PFSK-1 (cell line): Measurements from ENCODE around the gene LDB3.

Experiments used
- FOXP2 ChIP-seq: optimal IDR thresholded peaks from 2 replicates; pipeline ENCODE3; 2011; ENCODE audit warnings: borderline replicate concordance, control low read depth, inconsistent platforms; ENCODE audit not compliant: insufficient read depth; ENCODE audit errors: extremely low read length, extremely low read depth
- POLR2AphosphoS5 ChIP-seq: IDR thresholded peaks from 2 replicates; pipeline ENCODE4 v1.6.1; 2012; ENCODE audit warnings: low read depth, mild to moderate bottlenecking, control low read depth, low read length, moderate library complexity
- SIN3A ChIP-seq: IDR thresholded peaks from 2 replicates; pipeline ENCODE4 v1.6.1; 2012; ENCODE audit warnings: mild to moderate bottlenecking, low read length, moderate library complexity, borderline replicate concordance; ENCODE audit not compliant: insufficient read depth
- TAF1 ChIP-seq: IDR thresholded peaks from 2 replicates; pipeline ENCODE4 v1.6.1; 2012; ENCODE audit warnings: low read length, control low read depth, borderline replicate concordance; ENCODE audit not compliant: insufficient read depth
- TF ChIP-seq, protein P1 (sequence below), 2 experiments: IDR thresholded peaks; 2 replicates each; pipeline versions ENCODE4 v1.6.1 to v1.8.0; 2011 to 2012; ENCODE audit warnings: low read depth in 2 of 2, low read length in 2 of 2, control low read depth in 1 of 2, inconsistent platforms in 1 of 2, mild to moderate bottlenecking in 1 of 2, moderate library complexity in 1 of 2; ENCODE audit not compliant: insufficient read depth in 1 of 2

LDB3 gene

DNA sequence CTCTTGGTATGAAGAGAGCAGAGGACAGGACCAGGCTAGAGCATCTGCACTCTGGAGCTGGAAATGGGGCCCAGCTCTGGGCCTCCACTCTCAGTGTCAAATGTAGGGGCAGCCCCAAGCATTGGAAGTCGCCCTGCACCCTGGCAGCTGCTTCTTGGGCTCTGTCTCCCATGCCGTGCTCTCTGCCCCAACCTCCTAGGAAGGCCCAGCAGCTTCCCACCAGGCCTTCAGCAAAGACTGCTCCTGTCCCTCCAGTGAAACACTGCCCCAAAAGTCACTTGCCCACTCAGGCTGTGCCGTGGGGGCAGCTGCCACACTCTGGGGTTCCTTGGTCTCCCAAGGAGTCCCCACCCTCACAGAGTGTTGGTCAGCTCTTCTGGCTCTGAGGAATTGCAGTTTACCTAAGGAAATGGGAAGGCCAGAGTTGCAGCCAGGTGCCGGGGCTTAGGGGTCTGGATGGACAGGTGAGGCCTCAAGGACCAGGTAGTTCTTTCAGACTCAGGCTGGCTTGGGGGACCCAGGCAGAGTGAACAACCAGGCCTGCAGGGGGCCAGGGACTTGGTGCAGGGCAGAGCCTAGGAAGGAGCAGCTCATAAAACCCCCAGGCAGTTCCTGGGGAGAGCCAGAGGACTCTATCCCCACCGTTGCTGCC lies 23.4 kb upstream of the LDB3 start:
- TF ChIP-seq FOXP2 (no peak), POLR2AphosphoS5 (no peak), SIN3A (no peak), TAF1 (no peak)
- TF ChIP-seq, protein P1, sequence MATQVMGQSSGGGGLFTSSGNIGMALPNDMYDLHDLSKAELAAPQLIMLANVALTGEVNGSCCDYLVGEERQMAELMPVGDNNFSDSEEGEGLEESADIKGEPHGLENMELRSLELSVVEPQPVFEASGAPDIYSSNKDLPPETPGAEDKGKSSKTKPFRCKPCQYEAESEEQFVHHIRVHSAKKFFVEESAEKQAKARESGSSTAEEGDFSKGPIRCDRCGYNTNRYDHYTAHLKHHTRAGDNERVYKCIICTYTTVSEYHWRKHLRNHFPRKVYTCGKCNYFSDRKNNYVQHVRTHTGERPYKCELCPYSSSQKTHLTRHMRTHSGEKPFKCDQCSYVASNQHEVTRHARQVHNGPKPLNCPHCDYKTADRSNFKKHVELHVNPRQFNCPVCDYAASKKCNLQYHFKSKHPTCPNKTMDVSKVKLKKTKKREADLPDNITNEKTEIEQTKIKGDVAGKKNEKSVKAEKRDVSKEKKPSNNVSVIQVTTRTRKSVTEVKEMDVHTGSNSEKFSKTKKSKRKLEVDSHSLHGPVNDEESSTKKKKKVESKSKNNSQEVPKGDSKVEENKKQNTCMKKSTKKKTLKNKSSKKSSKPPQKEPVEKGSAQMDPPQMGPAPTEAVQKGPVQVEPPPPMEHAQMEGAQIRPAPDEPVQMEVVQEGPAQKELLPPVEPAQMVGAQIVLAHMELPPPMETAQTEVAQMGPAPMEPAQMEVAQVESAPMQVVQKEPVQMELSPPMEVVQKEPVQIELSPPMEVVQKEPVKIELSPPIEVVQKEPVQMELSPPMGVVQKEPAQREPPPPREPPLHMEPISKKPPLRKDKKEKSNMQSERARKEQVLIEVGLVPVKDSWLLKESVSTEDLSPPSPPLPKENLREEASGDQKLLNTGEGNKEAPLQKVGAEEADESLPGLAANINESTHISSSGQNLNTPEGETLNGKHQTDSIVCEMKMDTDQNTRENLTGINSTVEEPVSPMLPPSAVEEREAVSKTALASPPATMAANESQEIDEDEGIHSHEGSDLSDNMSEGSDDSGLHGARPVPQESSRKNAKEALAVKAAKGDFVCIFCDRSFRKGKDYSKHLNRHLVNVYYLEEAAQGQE (IDR thresholded peaks at IDR 0.05; ENCODE audit: insufficient read depth in 1 of 2, low read depth in 2 of 2, low read length in 2 of 2): no peak

DNA sequence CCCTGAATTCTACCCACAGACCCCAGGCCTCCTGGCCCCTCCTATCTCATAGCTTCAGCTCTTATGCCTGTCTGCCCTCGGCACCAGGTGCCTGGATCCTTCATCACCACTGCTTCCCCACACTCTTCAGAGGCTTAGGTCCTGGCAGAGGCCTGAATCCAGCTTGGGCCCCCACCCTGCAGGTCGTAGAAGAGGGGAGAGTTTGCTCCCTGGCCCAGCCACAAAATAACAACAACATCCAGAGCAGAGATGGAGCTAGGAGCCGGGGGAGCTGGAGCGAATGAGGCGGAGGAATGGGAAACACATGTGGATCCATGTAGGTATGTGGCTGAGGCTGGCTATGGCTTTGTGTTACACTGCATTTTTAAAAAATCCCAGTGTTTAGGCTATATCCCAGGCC lies 21.8 kb upstream of the LDB3 start:
- no peak for TF ChIP-seq SIN3A
- no peak for TF ChIP-seq POLR2AphosphoS5
- TF ChIP-seq FOXP2: no peak
- no peak for TF ChIP-seq TAF1
- TF ChIP-seq, protein P1 (IDR thresholded peaks at IDR 0.05; ENCODE audit: insufficient read depth in 1 of 2, low read depth in 2 of 2, low read length in 2 of 2): no peak

DNA sequence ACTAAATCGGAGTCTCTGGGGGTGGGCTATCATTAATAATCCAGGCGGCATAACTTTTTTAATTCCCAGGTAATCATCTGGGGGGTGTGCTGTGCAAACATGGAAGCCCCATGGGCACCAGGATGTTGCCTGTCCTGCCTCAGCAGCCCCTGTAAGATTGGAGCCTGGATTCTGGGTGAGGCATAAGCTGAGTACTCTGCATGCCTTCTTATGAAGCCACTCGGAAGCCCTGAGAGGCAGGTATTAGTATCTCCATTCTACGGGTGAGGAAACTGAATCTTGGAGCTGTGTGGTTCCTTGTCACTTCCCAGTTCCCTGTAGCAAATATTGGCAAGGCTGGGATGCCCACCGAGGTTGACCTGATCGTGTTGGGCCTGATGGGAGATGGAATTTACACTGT lies 21.4 kb upstream of the LDB3 start:
- no peak for TF ChIP-seq POLR2AphosphoS5
- no peak for TF ChIP-seq TAF1
- no peak for TF ChIP-seq SIN3A
- TF ChIP-seq FOXP2: no peak
- TF ChIP-seq, protein P1 (IDR thresholded peaks at IDR 0.05; ENCODE audit: insufficient read depth in 1 of 2, low read depth in 2 of 2, low read length in 2 of 2): no peak

DNA sequence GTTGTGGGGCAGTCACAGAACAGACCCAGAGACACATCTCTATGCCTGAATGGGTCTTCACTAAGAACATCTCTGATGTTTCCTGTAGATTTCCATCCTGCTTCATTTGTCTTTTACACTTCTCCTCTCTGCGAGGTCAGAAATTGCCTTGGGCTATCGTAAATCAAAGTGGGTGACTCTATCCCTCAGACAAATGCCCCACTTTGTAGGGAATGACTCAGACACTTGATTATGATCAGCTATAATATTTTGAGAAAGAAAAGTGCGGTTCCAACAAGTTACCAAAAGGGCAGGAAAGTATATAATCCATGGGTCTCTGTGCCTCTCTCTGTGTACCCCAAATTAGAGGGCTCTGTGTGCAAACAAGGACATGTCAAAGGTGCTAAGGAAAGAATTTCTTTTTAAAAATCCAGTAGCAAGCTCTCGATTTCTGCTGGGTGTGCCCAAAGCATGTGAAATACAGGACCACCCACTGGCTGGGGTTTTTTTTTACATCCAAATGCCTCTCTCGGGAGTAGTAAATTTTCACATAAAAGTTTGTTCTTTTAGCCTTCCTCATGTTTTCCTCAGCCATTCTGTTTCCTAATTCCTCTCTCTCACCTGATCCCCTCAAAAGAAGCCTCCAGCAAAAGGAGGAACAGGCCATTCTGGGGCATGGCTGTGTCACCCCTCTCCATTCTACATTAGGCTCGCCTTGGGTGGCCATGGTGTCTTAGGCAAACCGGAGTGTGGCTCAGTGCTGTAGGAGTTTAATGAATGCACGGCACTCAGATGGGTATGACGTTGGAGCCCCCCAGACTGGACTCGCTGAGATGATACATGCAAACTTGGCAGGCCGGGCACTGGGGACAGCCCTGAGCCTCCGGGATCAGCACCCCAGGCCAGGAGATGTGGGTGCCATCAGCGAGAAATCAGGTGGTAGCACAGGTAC lies 20.3 kb upstream of the LDB3 start:
- TF ChIP-seq FOXP2 (no peak), SIN3A (no peak), TAF1 (no peak), POLR2AphosphoS5 (no peak)

DNA sequence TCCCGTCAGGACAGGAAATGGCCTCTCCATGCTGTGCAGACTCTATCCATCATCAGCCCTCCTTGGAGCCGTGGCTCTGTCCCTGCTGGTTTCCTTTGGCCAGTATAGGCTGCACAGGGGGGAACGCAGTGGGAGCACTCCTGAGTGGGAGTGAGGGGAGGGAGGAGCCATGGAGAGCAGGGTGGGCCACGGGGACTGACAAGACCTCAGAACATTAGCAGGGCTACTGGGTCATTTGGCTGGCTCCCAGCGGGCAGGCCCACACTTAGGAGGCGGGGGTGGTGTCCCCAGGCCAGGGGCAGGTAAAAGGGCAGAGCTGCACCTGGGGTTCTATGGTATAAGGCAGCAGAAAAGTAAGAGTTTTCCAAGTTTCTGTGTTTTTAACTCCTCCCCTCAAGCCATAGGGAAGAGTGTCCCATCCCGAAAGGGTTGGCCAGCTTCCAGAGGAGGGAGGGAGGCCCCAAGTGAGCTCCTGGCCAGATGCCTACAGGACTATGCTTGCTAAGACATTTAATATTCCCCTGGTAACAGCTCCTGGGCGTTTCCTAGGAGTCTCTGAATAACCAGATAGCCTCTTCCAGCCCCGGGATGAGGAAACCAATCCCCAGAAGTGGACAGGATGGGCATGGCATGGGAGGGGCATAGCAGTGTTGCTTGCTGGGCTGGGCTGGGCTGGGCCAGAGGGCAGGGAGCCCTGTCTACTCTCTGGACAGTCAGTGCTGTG lies 19.4 kb upstream of the LDB3 start:
- TF ChIP-seq FOXP2 (no peak), POLR2AphosphoS5 (no peak), SIN3A (no peak), TAF1 (no peak)
- TF ChIP-seq, protein P1 (IDR thresholded peaks at IDR 0.05; ENCODE audit: insufficient read depth in 1 of 2, low read depth in 2 of 2, low read length in 2 of 2): no peak
